Uterus (tissue), 4 donors: ENCODE measurements around the gene ZNF433. TPM values are rescaled to one million over a fixed set of nuclear protein-coding genes. Genes with fewer than 3 reads are reported as not detected.

Experiments used
- DNase-seq, 2 donors: peaks; one replicate each; pipeline ENCODE4 v3.0.0-alpha.2; 2019 to 2020
- H3K27ac ChIP-seq, 2 donors: fragments of 200-600 bp; sonication (generic); 1 replicate in 1 of 2; 2 replicates in 1 of 2; pipeline ENCODE4 v1.5.1; 2016 to 2018
- H3K27me3 ChIP-seq, 2 donors: fragments of 200-600 bp; sonication (generic); one replicate each; pipeline ENCODE4 v1.5.1; 2018 to 2019; ENCODE audit warnings: control low read depth in 1 of 2
- H3K36me3 ChIP-seq, 2 donors: fragments of 200-600 bp; sonication (generic); one replicate each; pipeline ENCODE4 v1.5.1; 2019; ENCODE audit warnings: control low read depth in 1 of 2
- H3K4me1 ChIP-seq, 2 donors: fragments of 200-600 bp; sonication (generic); one replicate each; pipeline ENCODE4 v1.5.1; 2018 to 2019; ENCODE audit warnings: control low read depth in 1 of 2
- H3K4me3 ChIP-seq, 2 donors: fragments of 200-600 bp; sonication (generic); 1 replicate in 1 of 2; 2 replicates in 1 of 2; pipeline ENCODE4 v1.5.1; 2018 to 2019; ENCODE audit warnings: mild to moderate bottlenecking in 1 of 2
- H3K9me3 ChIP-seq, 2 donors: fragments of 200-600 bp; sonication (generic); one replicate each; pipeline ENCODE4 v1.5.1; 2019; ENCODE audit warnings: control low read depth in 1 of 2
- CTCF ChIP-seq, 4 experiments: fragments of 200-600 bp in 2 of 4; fragments of 450-650 bp in 2 of 4; sonication (generic) in 2 of 4; IDR thresholded peaks; one replicate each; pipeline ENCODE4 v1.5.1; 2016 to 2019; ENCODE audit warnings: antibody characterized with exemption in 4 of 4, mild to moderate bottlenecking in 2 of 4, moderate library complexity in 1 of 4
- POLR2A ChIP-seq, 2 donors: fragments of 450-650 bp; IDR thresholded peaks; one replicate each; pipeline ENCODE4 v1.6.1; 2016; ENCODE audit warnings: antibody characterized with exemption in 2 of 2, mild to moderate bottlenecking in 1 of 2, moderate library complexity in 1 of 2
- intact Hi-C: fragments of 100-400 bp; cut with DNase I; formaldehyde crosslinking; loops from one replicate; pipeline ENCODE4 v1.15.1; 2023; ENCODE audit warnings: low total_unique reads
- total RNA-seq, 4 donors: library from RNA; depleted of rRNA in 3 of 4; stranded (reverse); fragments of >200 nt in 3 of 4; gene quantifications; one replicate each; pipeline versions ENCODE4 v1.1.0 to v1.2.4, GENCODE V29; 2014 to 2023
- donor health status: DM: yes; HTN: yes; CAD: no.

The ZNF433 gene
- total RNA-seq, 4 donors from 2014 or later: 1.5 to 13.5 (median 7.5) TPM

GRCh38 chr19:12064590-12065538 is 29.4 kb upstream of the ZNF433 start, which contains the start of gene ZNF844:
Gene ZNF844 (plus strand): TSS chr19:12064731. CDS start chr19:12064874, 143 bp downstream.
- peak; percentile 95 for DNase-seq
- Histone ChIP-seq H3K4me3 (peak within 1 kb of the TSS; percentile 68 to 89), H3K27me3 (no peaks in the 10 kb centered on the region), H3K9me3 (peaks cover 0 to 33% of the 10 kb centered on the region in 2 donors), H3K4me1 (peaks cover 0 to 4% of the 10 kb centered on the region in 2 donors), H3K36me3 (no peaks in the 10 kb centered on the region), H3K27ac (peak within 1 kb of the TSS; percentile 86 to 96)
- TF ChIP-seq POLR2A (IDR thresholded peaks at IDR 0.05): peak; percentile 84 to 93
- no peak for TF ChIP-seq CTCF (IDR thresholded peaks at IDR 0.05)
- intact Hi-C loops: no loop called here

GRCh38 chr19:12055784-12056183 is 20.3 kb upstream of the ZNF433 start:
- intact Hi-C loops: loop anchor here (5.0 kb wide), 1 partner anchor 87 kb away; the partner anchor contains the start of gene ZNF20

GRCh38 chr19:12052497-12053169 is 17.2 kb upstream of the ZNF433 start, which contains the start of gene ZNF878:
Gene ZNF878 (minus strand): TSS chr19:12052961. CDS start chr19:12052801, 160 bp downstream.
- no peaks in the 10 kb centered on the region for H3K9me3 ChIP-seq
- H3K27me3 ChIP-seq: no peaks in the 10 kb centered on the region
- intact Hi-C loops: no loop called here
- TF ChIP-seq POLR2A (IDR thresholded peaks at IDR 0.05): peak; percentile 85 to 91
- TF ChIP-seq CTCF (IDR thresholded peaks at IDR 0.05): peak in 1 of 4 experiments; percentile 3
- H3K36me3 ChIP-seq: no peaks in the 10 kb centered on the region
- H3K27ac ChIP-seq: peak within 1 kb of the TSS; percentile 47 to 60
- H3K4me1 ChIP-seq: no peaks in the 10 kb centered on the region
- DNase-seq: peak; percentile 85 to 88
- H3K4me3 ChIP-seq: peak within 1 kb of the TSS; percentile 51 to 56

More at GRCh38 chr19:12055784-12056183, 20.3 kb upstream of the ZNF433 start:
- Histone ChIP-seq H3K27me3 (no peaks in the 10 kb centered on the region), H3K36me3 (no peaks in the 10 kb centered on the region), H3K4me1 (peaks cover 0 to 3% of the 10 kb centered on the region in 2 donors), H3K9me3 (no peaks in the 10 kb centered on the region), H3K27ac (no peak overlapping the region), H3K4me3 (no peak overlapping the region)
- TF ChIP-seq POLR2A (IDR thresholded peaks at IDR 0.05) (no peak), CTCF (IDR thresholded peaks at IDR 0.05) (no peak)
- no peak for DNase-seq

- Histone ChIP-seq H3K4me3 (peak overlapping the region; percentile 51 to 56), H3K36me3 (no peaks in the 10 kb centered on the region), H3K9me3 (no peaks in the 10 kb centered on the region), H3K27me3 (no peaks in the 10 kb centered on the region), H3K27ac (peak overlapping the region; percentile 47 to 60), H3K4me1 (no peaks in the 10 kb centered on the region)
- TF ChIP-seq CTCF (IDR thresholded peaks at IDR 0.05): no peak
- no peak for TF ChIP-seq POLR2A (IDR thresholded peaks at IDR 0.05)
- intact Hi-C loops: no loop called here
- no peak for DNase-seq
Observed at GRCh38 chr19:12052091-12052496, 16.6 kb upstream of the ZNF433 start.
